Cardiac fibroblast (primary cell): Measurements from ENCODE around the gene EXOC2.

Source experiments
- DNase-seq, 2 donors: peaks; one replicate each; pipeline versions ENCODE4 v3.0.0 to v3.0.0-alpha.2; 2010; ENCODE audit warnings: low read depth in 2 of 2
- H3K4me3 ChIP-seq, 2 donors: replicated peaks in 1 of 2; 1 replicate in 1 of 2; 2 replicates in 1 of 2; pipeline ENCODE4 v1.5.1; 2011; ENCODE audit warnings: low read depth in 2 of 2, low read length in 2 of 2, mild to moderate bottlenecking in 2 of 2, moderate library complexity in 1 of 2
- CTCF ChIP-seq: IDR thresholded peaks from one replicate; pipeline ENCODE4 v1.5.1; 2011; ENCODE audit warnings: low read depth, mild to moderate bottlenecking, low read length, inconsistent platforms

Gene EXOC2

GRCh38 chr6:499617-500016 is 193.3 kb downstream of the EXOC2 start:
- no peak for TF ChIP-seq CTCF
- DNase-seq = no peak

GRCh38 chr6:498795-499231 is 194.1 kb downstream of the EXOC2 start:
- no peak for DNase-seq
- no peak overlapping the region for H3K4me3 ChIP-seq
- TF ChIP-seq CTCF = no peak

More at GRCh38 chr6:499617-500016, 193.3 kb downstream of the EXOC2 start:
- H3K4me3 ChIP-seq = no peak overlapping the region

GRCh38 chr6:497258-497657 is 195.7 kb downstream of the EXOC2 start:
- no peak for DNase-seq

GRCh38 chr6:496649-497048 is 196.3 kb downstream of the EXOC2 start:
- no peak overlapping the region for H3K4me3 ChIP-seq
- no peak for DNase-seq
- no peak for TF ChIP-seq CTCF

More at GRCh38 chr6:497258-497657, 195.7 kb downstream of the EXOC2 start:
- H3K4me3 ChIP-seq = no peak overlapping the region
- TF ChIP-seq CTCF = no peak

GRCh38 chr6:494394-494793 is 198.5 kb downstream of the EXOC2 start:
- no peak for DNase-seq
- TF ChIP-seq CTCF = no peak
- no peak overlapping the region for H3K4me3 ChIP-seq

GRCh38 chr6:493840-494239 is 199.1 kb downstream of the EXOC2 start:
- TF ChIP-seq CTCF = no peak
- H3K4me3 ChIP-seq = no peak overlapping the region
- no peak for DNase-seq

GRCh38 chr6:492816-493414 is 200.0 kb downstream of the EXOC2 start:
- H3K4me3 ChIP-seq = no peak overlapping the region
- no peak for TF ChIP-seq CTCF
- DNase-seq = no peak
